ENCODE data around the gene GPHN.
"Not testable (repeated sequence)": the region's sequence is repeated elsewhere in the genome, so short reads cannot be mapped to it uniquely, and the experiment has no call there.

The GPHN gene

GRCh38 chr14:66724996-66725395 lies 217.0 kb downstream of the GPHN start:
- H3K27ac Mint-ChIP-seq = no peak overlapping the region
- peaks cover 17% of the 10 kb centered on the region for H3K36me3 Mint-ChIP-seq
- H3K27me3 Mint-ChIP-seq = no peaks in the 10 kb centered on the region

GRCh38 chr14:66731298-66731697 lies 223.4 kb downstream of the GPHN start:
- Mint-ChIP-seq H3K36me3 (peaks cover 25% of the 10 kb centered on the region), H3K9me3 (peaks cover 19% of the 10 kb centered on the region)
- H3K27ac Mint-ChIP-seq, H3K4me1 Mint-ChIP-seq, H3K27me3 Mint-ChIP-seq, H3K4me3 Mint-ChIP-seq: not testable (repeated sequence)

More at GRCh38 chr14:66724996-66725395, 217.0 kb downstream of the GPHN start:
- Mint-ChIP-seq H3K9me3 (peaks cover 11% of the 10 kb centered on the region), H3K4me1 (no peaks in the 10 kb centered on the region), H3K4me3 (no peak overlapping the region)

- Mint-ChIP-seq H3K4me1 (no peaks in the 10 kb centered on the region), H3K27ac (no peak overlapping the region), H3K36me3 (peaks cover 17% of the 10 kb centered on the region), H3K4me3 (no peak overlapping the region), H3K9me3 (peaks cover 6% of the 10 kb centered on the region), H3K27me3 (no peaks in the 10 kb centered on the region)
Measured at GRCh38 chr14:66735853-66736252, 227.9 kb downstream of the GPHN start.

- Mint-ChIP-seq H3K4me3 (no peak overlapping the region), H3K9me3 (no peaks in the 10 kb centered on the region), H3K36me3 (peaks cover 14% of the 10 kb centered on the region), H3K4me1 (no peaks in the 10 kb centered on the region), H3K27ac (no peak overlapping the region), H3K27me3 (no peaks in the 10 kb centered on the region)
Measured at GRCh38 chr14:66739826-66740225, 231.9 kb downstream of the GPHN start.

GRCh38 chr14:66745078-66745477 lies 237.1 kb downstream of the GPHN start:
- H3K9me3 Mint-ChIP-seq = no peaks in the 10 kb centered on the region
- H3K27ac Mint-ChIP-seq = no peak overlapping the region
- no peak overlapping the region for H3K4me3 Mint-ChIP-seq
- peaks cover 3% of the 10 kb centered on the region for H3K36me3 Mint-ChIP-seq
- no peaks in the 10 kb centered on the region for H3K27me3 Mint-ChIP-seq
- no peaks in the 10 kb centered on the region for H3K4me1 Mint-ChIP-seq

GRCh38 chr14:66746316-66747006 lies 238.5 kb downstream of the GPHN start:
- Mint-ChIP-seq H3K36me3 (peaks cover 3% of the 10 kb centered on the region), H3K9me3 (no peaks in the 10 kb centered on the region), H3K4me1 (no peaks in the 10 kb centered on the region), H3K4me3 (no peak overlapping the region), H3K27me3 (no peaks in the 10 kb centered on the region), H3K27ac (no peak overlapping the region)

GRCh38 chr14:66752109-66752508 lies 244.2 kb downstream of the GPHN start:
- H3K27ac Mint-ChIP-seq = no peak overlapping the region
- H3K36me3 Mint-ChIP-seq = peaks cover 2% of the 10 kb centered on the region
- no peak overlapping the region for H3K4me3 Mint-ChIP-seq
- H3K9me3 Mint-ChIP-seq = no peaks in the 10 kb centered on the region
- H3K4me1 Mint-ChIP-seq = peaks cover 5% of the 10 kb centered on the region
- no peaks in the 10 kb centered on the region for H3K27me3 Mint-ChIP-seq

- Mint-ChIP-seq H3K4me1 (no peaks in the 10 kb centered on the region), H3K4me3 (no peak overlapping the region), H3K36me3 (no peaks in the 10 kb centered on the region), H3K9me3 (no peaks in the 10 kb centered on the region), H3K27ac (no peak overlapping the region), H3K27me3 (no peaks in the 10 kb centered on the region)
Measured at GRCh38 chr14:66758031-66758613, 250.2 kb downstream of the GPHN start.

GRCh38 chr14:66772146-66772545 lies 264.2 kb downstream of the GPHN start:
- Mint-ChIP-seq H3K36me3 (peaks cover 11% of the 10 kb centered on the region), H3K9me3 (no peaks in the 10 kb centered on the region), H3K4me1 (no peaks in the 10 kb centered on the region), H3K4me3 (no peak overlapping the region), H3K27me3 (no peaks in the 10 kb centered on the region), H3K27ac (no peak overlapping the region)

GRCh38 chr14:66782853-66783252 lies 274.9 kb downstream of the GPHN start:
- Mint-ChIP-seq H3K27ac (no peak overlapping the region), H3K9me3 (peaks cover 9% of the 10 kb centered on the region), H3K4me1 (no peaks in the 10 kb centered on the region), H3K27me3 (no peaks in the 10 kb centered on the region), H3K36me3 (peaks cover 8% of the 10 kb centered on the region), H3K4me3 (no peak overlapping the region)

- H3K4me3 Mint-ChIP-seq = no peak overlapping the region
- H3K27ac Mint-ChIP-seq = no peak overlapping the region
Measured at GRCh38 chr14:66790101-66790500, 282.2 kb downstream of the GPHN start.

GRCh38 chr14:66802962-66803361 lies 295.0 kb downstream of the GPHN start:
- Mint-ChIP-seq H3K27ac (peak overlapping the region; percentile 4), H3K9me3 (peaks cover 38% of the 10 kb centered on the region), H3K36me3 (peaks cover 34% of the 10 kb centered on the region), H3K27me3 (no peaks in the 10 kb centered on the region), H3K4me1 (no peaks in the 10 kb centered on the region), H3K4me3 (no peak overlapping the region)

More at GRCh38 chr14:66790101-66790500, 282.2 kb downstream of the GPHN start:
- peaks cover 13% of the 10 kb centered on the region for H3K36me3 Mint-ChIP-seq
- H3K9me3 Mint-ChIP-seq = no peaks in the 10 kb centered on the region
- H3K4me1 Mint-ChIP-seq = no peaks in the 10 kb centered on the region
- no peaks in the 10 kb centered on the region for H3K27me3 Mint-ChIP-seq

- no peaks in the 10 kb centered on the region for H3K4me1 Mint-ChIP-seq
- peaks cover 31% of the 10 kb centered on the region for H3K9me3 Mint-ChIP-seq
Measured at GRCh38 chr14:66804141-66804540, 296.2 kb downstream of the GPHN start.

GRCh38 chr14:66813636-66814035 lies 305.7 kb downstream of the GPHN start:
- H3K27me3 Mint-ChIP-seq = no peaks in the 10 kb centered on the region
- no peak overlapping the region for H3K4me3 Mint-ChIP-seq
- H3K27ac Mint-ChIP-seq = no peak overlapping the region

More at GRCh38 chr14:66804141-66804540, 296.2 kb downstream of the GPHN start:
- Mint-ChIP-seq H3K4me3 (no peak overlapping the region), H3K36me3 (peaks cover 31% of the 10 kb centered on the region), H3K27me3 (no peaks in the 10 kb centered on the region), H3K27ac (no peak overlapping the region)

GRCh38 chr14:66815687-66816086 lies 307.7 kb downstream of the GPHN start:
- no peak overlapping the region for H3K4me3 Mint-ChIP-seq
- H3K27me3 Mint-ChIP-seq = no peaks in the 10 kb centered on the region
- peaks cover 25% of the 10 kb centered on the region for H3K36me3 Mint-ChIP-seq
- H3K27ac Mint-ChIP-seq = no peak overlapping the region
- H3K4me1 Mint-ChIP-seq = no peaks in the 10 kb centered on the region
- H3K9me3 Mint-ChIP-seq = peaks cover 18% of the 10 kb centered on the region

More at GRCh38 chr14:66813636-66814035, 305.7 kb downstream of the GPHN start:
- peaks cover 27% of the 10 kb centered on the region for H3K36me3 Mint-ChIP-seq
- H3K9me3 Mint-ChIP-seq = peaks cover 18% of the 10 kb centered on the region
- no peaks in the 10 kb centered on the region for H3K4me1 Mint-ChIP-seq

- Mint-ChIP-seq H3K9me3 (no peaks in the 10 kb centered on the region), H3K27me3 (no peaks in the 10 kb centered on the region), H3K36me3 (peaks cover 4% of the 10 kb centered on the region), H3K4me1 (no peaks in the 10 kb centered on the region), H3K27ac (no peak overlapping the region), H3K4me3 (no peak overlapping the region)
Measured at GRCh38 chr14:66824251-66824650, 316.3 kb downstream of the GPHN start.

Data from activated naive CD4-positive, alpha-beta T cell treated with anti-CD3 and anti-CD28 coated beads, Interleukin-2, amount 50 U/mL, for 24 hours (primary cell).